ENCODE data around the gene EBLN1.
"Not testable (repeated sequence)": the region's sequence is repeated elsewhere in the genome, so short reads cannot be mapped to it uniquely, and the experiment has no call there.

The EBLN1 gene

DNA sequence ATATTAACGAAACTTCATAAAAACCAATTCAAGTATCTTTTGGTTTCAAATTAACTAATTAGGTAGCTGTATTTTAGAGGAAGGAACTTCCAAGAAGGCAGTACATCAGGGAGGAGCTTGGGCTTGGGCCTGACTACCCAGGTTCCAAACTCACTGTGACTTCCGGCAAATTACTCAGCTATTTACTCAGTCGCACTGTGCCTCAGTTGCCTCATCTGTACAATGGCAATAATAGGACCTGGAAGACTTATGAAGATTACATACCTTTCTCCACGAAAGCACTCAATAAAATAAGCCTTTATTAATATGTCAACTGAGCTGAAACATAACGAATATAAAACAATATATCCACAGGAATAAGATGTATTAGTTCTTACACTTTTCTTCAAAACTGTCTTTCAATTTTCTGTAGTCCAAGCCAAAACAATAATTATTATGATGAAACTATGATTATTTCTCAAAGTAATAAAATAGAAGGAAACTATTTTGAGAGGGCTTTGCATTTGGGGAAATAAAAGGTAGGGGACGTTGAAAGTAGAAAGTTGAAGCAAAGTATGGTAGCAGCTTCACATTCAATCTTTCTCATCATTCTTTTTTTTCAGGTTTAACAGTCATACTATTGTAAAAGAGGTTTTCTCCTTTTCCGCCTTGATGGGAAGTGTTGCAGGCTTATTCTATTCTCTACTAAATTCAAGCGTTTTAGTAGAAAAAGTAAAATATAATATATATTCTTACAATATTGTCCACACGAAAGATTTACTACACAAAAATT lies 10.5 kb upstream of the EBLN1 start:
- no peak for DNase-seq

DNA sequence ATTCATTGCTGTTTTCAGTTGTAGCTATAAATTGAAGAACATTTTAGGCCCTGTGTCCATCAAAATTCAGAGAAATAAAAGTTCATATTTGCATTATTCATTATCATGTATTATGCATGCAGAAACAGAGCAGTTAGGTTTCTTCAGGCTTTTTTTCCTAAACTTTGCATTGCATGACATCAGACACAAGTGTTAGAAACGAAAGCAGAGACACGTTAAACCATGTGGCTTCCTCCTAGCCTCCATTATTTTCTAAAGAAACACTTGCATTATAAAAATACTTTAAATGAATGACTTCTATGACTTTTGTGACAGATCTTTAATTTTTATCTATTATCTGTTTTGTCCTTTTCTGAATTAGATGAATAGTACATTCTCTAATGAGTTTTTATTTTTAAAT lies 8.8 kb upstream of the EBLN1 start:
- no peak for DNase-seq

DNA sequence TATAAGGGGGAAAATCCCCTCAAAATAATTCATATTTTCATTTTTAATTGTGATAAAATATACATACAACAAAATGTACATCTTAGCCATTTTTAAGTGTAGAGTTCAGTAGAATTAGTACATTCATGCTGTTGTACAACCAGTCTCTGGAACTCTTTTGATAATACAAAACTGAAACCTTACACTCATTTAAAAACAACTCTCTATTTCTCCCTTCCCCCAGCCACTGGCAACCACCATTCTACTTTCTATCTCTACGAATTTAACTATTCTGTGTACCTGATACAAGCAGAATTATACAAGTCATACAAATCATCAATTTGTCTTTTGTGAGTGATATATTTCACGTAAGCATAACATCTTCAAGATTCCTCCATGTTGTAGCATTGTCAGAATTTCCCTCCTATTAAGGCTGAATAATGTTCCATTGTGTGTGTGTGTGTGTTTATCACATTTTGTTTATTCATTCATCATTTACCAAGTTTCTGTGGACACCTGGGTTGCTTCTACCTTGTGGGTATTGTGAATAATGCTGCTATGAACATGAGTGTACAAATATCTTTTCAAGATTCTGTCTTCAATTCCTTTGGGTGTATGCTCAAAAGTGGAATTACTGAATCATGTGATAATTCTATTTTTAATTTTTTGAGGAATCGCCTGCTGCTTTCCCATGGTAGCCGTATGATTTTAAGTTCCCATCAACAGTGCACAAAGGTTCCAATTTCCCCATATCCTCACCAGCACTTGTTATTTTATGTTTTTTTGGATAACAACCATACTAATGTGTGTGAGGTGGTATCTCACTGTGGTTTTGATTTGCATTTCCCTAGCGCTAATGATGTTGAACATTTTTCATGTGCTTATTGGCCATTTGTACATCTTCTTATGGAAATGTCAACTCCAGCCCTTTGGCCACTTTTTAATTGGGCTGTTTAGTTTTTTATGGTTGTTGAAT lies 4.7 kb upstream of the EBLN1 start:
- DNase-seq: no peak

DNA sequence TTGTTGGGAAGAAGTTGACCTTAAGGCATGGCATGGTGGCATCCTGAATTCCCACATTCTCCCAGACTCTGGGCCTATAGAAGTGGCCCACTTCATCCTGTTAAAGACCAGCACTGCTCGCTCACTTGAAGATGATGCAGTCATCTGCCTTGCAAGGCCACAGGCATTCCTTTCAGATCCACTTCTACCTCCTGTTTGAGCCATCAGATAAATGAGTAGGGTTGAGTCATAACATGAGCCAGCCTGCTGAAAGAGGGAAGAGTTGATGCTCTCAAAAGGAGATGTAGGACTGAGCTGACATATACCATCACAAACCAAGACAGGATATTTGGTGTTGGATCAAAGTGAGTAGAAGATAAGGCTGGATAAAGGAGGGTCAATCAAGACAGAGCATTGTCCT lies 1.5 kb upstream of the EBLN1 start:
- DNase-seq: no peak

DNA sequence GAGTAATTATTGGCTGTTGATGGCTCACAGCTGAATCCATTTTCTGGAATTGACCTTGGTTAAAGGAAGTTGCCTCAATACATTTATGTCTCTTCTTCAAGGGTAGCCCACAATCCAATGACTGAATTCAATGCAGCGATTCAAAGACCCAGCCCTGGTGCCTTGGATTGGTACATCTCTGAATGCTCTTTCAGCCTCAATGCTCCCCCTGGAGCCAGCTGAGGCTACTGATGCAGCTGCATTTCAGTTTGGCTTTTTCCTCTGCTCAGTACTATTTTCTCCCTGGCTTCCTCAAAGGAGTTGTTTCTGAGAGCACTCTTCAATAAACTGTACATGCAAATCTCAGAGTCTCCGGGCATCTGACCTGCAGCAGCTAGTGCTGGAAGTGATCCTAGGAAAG lies 633 bp upstream of the EBLN1 start:
- no peak for DNase-seq

DNA sequence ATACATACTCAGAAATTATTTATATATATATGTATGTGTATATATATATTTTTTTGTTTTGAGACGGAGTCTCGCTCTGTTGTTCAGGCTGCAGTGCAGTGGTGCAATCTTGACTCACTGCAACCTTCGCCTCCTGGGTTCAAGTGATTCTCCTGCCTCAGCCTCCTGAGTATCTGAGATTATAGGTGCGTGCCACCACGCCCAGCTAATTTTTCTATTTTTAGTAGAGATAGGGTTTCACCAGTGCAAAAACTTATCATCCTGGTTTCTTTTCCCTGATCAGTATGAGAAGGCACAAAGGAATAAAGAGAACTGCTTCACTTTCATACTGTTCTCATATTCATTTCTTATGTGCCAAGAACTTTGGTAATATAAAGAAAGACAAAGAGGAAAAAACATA lies 731 bp downstream of the EBLN1 start:
- DNase-seq: not testable (repeated sequence)

DNA sequence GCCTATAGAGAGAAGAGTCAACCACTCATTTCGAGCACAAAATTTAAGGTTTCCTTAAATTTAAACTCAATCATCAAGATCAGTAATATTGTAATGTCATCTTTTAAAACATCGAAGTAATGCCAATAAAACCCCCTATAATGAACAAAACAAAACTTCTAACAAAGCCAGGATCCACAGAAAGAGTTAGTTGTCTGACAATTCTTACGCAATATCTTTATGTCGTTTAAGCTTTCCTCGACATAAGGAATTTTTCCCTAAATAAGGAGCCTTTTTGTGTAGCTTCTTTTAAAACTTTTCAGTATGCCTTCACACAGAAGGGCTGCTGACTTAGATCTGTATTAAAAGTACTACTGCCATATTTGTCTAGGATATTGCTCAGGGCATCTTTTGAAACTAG lies 7.5 kb downstream of the EBLN1 start:
- DNase-seq: no peak

DNA sequence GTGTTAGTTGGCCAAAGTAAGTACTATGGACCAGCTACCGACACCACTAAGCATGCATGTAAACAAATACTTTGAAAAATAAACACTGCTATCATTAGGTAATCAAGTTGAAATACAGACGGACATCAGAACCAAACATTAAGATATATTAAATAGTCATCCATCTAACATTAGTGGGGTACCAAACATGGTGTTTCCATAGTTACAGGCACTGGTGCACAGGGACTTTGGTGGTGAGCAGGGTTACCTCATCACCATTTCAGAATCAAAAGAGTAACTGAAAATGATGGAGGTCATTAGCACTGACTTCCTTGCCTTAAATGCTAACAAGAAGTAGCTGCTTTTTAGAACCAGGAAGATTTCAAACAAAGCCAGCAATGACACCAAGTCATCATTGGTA lies 23.9 kb downstream of the EBLN1 start:
- DNase-seq: no peak

DNA sequence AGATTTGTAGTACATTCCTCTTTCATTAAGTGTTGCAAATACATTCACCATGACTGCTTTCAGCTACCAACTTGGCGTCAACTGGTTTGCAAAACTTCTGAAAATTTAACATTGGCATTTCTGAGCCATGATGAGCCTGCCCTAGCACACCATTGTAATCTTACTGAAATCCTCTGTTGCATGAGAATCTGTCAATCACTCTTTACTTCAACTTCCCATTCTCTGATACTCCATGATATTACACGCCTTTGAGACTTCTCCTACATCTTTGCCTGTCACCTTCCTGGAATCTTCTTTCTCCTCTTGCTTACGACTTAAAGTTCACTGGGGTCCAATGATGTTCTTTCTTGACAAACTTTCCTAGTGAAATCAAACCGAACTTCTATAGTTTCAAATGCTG lies 32.2 kb downstream of the EBLN1 start:
- DNase-seq: no peak

DNA sequence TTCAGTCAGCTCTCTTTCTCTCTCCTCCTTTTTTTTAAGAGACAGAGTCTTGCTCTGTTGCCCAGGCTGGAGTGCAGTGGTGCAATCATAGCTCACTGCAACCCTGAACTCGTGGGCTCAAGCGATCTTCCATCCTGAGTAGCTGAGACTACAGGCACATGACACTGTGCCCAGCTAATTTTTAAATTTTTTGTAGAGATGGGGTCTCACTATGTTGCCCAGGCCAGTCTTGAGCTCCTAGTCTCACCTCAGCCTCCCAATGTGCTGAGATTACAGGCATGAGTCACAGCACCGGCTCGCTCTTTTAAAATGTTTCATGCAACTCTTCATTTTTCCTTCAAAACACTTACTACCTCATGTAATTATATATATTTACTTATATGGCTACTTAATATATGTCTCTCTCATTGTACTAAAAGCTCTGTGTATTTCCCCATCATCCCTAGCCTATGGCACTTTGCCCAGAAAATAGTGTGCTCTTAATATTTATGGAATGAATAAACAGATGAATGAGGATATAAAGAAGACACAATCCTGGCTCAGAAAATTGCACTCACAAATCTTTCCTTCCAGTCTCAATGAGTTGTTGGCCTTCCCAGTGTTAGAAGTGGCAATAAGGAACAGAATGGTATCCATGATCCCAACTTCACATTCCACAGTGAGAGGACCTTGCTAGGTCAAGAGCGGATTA lies 33.9 kb downstream of the EBLN1 start:
- DNase-seq: no peak

DNA sequence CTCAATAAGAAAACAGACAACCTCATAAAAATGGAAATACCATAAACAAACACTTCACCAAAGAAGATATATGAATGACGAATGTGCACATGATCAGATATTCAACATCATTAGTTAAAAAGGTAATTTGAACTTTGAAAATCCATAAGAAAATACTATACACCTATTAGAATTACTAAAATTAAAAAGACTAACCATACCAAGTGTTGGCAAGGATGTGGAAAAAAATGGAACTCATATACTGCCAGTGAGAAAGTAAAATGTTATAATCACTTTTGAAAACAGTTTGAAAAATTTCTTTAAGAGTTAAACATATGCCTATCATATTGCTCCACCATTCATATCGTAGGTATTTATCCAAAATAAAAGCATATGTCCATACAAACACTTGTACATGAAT lies 37.1 kb downstream of the EBLN1 start:
- DNase-seq: no peak

DNA sequence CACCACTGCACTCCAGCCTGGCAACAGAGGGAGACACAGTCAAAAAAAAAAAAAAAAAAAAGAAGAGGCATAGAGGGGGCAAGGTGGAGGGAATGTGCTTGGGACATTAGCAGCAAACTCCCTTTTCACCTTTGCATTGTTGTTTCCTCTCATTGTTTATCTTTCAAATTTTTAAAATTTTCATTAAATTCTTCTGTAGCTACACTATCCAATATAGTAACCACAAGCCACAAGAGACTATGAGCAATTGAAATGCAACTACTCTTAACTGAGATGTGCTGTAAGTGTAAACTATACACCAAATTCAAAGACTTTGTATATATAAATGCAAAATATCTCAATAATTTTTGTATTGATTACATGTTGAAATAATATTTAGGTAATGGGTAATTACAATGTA lies 43.4 kb downstream of the EBLN1 start:
- DNase-seq: no peak

DNA sequence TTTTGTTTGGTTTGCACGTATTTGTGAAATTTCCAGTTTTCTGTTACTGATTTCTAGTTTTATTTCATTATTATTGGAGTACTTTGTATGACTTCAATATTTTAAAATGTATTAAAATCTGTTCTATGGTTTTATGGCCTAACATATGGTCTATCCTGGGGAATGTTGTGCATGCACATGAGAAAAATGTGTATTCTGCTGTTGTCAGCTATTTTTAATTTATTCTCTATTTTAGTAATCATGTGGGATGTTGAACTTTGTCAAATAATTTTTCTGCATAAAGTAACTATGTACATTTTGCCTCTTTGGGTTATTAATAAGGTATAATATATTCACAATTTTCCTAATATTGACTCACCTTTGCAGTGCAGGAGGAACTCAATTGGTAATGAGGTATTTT lies 46.7 kb downstream of the EBLN1 start:
- no peak for DNase-seq

DNA sequence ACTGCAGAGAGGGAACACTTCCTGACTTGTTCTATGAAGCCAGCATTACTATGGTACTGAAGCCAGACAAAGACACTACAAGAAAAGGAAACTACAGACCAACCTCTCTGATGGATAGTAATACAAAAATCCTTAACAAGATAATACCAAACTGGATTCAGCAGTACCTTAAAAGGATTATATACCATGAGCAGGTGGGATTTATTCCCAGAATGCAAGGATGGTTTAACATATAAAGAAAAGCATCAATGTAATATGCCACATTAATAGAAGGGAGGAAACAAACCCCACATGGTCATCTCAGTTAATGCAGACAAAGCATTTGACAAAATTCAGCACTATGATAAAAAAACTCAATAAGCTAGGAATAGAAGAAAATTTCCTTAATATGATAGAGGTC lies 47.2 kb downstream of the EBLN1 start:
- no peak for DNase-seq

DNA sequence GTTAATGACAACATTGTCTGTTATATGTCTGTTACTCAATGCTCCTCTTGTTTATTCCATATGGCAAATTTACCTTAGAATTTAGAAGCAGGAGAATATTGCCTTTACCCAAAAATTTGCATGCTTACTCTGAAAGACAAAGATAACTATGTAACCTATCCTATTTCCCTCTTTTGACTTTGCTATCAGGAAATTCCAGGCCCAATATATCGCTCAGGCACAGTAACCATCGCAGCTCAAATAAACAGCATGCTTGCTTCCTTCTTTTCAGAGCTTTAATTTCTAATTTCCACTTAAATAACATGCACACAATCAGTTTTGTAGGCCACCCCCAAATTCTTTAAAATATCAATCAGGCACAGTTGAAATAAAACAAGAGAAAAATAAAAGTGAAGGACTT lies 57.8 kb downstream of the EBLN1 start:
- no peak for DNase-seq

DNA sequence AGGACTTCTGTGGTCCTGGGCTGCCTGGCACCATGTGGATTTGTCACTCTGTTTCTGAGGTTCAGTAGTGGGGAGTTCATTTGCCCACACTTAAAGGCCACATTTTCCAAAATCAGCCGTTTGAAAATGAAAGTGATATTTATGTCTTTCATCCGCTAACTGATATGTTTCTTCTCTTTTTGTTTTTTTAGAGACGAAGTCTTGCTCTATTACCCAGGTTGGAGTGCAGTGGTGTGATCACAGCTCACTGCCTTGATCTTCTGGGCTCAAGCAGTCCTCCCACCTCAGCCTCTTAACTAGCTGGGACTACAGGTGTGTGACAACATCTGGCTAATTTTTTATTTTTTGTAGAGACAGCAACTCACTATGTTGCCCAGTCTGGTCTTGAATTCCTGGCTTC lies 58.6 kb downstream of the EBLN1 start:
- DNase-seq: no peak
